NCI-H1105 (cell line): ENCODE results near the gene MAN2A2.
"Not testable (repeated sequence)": the region's sequence is repeated elsewhere in the genome, so short reads cannot be mapped to it uniquely, and the experiment has no call there.

Experiments
- DNase-seq: peaks from one replicate; lab custom pipeline; 2025; lab: John Stamatoyannopoulos, UW

MAN2A2 gene

DNA sequence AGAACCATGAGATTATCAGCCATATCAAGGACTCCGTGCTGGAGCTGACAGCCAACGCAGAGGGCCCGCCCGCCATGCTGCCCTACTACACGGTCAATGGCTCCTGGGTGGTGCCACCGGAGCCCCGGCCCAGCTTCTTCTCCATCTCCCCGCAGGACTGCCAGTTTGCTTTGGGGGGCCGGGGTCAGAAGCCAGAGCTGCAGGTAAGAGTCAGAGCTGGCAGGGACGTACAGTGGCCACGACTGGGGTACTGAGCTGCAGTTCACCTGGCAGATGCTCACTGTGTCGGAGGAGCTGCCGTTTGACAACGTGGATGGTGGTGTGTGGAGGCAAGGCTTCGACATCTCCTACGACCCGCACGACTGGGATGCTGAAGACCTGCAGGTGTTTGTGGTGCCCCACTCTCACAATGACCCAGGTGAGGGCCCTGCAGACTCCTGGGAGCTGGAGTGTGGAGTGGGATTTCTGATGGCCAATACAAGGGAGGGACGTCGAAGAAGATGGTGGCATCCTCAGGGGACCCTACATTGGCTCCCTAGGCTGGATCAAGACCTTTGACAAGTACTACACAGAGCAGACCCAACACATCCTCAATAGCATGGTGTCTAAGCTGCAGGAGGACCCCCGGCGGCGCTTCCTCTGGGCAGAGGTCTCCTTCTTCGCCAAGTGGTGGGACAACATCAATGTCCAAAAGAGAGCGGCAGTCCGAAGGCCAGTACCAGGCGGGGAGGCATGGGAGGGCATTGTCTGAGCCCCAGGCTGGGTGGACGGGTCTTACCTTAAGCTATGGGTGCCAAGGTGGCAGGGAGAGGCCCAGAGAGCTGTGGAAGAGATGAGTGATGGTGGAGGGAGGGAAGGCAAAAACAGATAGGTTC is 2.4 kb downstream of the MAN2A2 start:
- DNase-seq: no peak

DNA sequence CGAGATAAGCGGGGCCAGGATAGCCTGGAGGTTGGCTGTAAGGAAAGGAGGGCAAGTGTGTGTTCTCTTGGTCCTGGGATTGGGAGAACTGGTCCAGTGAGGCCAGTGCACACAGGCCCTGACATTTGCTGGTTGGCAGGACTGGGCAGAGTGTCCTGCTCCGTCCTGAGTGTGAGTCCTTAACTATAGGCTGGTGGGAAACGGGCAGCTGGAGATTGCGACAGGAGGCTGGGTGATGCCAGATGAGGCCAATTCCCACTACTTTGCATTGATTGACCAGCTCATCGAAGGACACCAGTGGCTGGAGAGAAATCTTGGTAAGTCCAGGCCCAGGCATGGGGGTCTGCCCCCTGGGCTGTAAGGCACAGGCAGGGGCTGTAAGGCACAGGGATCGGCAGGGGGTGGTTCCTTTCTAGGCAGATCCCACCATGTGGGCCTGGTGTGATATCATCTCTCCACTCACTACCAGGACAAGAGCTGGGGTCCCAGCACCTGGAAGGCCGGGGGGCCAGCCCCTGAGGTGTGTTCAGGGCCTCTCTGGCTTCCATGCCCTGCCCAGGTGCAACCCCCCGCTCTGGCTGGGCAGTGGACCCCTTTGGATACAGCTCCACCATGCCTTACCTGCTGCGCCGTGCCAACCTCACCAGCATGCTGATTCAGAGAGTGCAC is 3.2 kb downstream of the MAN2A2 start:
- no peak for DNase-seq

- DNase-seq: no peak
Measured at GRCh38 chr15:90907051-90907660, 4.1 kb downstream of the MAN2A2 start.

GRCh38 chr15:90907838-90908507 is 4.9 kb downstream of the MAN2A2 start:
- DNase-seq: no peak

DNA sequence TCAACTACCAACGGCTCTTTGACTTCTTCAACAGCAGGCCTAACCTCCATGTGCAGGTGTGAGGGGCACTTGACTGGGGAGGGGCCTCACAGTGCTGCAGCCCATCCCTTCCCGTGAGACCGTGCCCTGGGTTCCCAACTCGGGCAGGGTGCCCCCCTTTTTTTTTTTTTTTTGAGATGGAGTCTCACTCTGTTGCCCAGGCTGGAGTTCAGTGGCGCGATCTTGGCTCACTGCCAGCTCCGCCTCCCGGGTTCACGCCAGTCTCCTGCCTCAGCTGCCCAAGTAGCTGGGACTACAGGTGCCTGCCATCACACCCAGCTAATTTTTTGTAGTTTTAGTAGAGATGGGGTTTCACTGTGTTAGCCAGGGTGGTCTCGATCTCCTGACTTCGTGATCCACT is 6.3 kb downstream of the MAN2A2 start:
- DNase-seq: not testable (repeated sequence)

DNA sequence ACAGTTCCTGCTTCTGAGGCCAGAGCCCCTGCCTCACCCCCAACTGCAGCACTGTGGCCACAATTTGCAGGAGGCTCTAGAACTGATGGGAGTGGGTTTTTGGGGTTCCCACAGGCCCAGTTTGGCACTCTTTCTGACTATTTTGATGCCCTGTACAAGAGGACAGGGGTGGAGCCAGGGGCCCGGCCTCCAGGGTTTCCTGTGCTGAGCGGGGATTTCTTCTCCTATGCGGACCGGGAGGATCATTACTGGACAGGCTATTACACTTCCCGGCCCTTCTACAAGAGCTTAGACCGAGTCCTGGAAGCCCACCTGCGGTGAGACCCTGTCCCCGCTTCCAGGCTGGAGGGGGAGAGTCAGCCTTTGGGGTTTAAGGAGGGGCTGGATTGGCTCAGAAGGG is 6.9 kb downstream of the MAN2A2 start:
- DNase-seq: no peak

- DNase-seq: no peak
Measured at GRCh38 chr15:90910441-90911301, 7.6 kb downstream of the MAN2A2 start.

DNA sequence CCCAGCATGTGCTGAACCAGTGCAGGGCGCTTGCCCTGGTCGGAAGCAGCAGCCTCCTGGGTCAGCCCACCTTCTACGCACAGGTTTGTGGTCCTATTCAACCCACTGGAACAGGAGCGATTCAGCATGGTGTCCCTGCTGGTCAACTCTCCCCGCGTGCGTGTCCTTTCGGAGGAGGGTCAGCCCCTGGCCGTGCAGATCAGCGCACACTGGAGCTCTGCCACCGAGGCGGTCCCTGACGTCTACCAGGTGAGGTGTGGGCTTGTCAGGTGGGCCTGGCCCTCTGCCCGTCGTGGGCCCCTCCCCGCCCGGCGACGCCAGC is 8.2 kb downstream of the MAN2A2 start:
- DNase-seq: no peak

GRCh38 chr15:90911906-90912769 is 9.0 kb downstream of the MAN2A2 start:
- DNase-seq: no peak

GRCh38 chr15:90912770-90913075 is 9.6 kb downstream of the MAN2A2 start:
- no peak for DNase-seq

DNA sequence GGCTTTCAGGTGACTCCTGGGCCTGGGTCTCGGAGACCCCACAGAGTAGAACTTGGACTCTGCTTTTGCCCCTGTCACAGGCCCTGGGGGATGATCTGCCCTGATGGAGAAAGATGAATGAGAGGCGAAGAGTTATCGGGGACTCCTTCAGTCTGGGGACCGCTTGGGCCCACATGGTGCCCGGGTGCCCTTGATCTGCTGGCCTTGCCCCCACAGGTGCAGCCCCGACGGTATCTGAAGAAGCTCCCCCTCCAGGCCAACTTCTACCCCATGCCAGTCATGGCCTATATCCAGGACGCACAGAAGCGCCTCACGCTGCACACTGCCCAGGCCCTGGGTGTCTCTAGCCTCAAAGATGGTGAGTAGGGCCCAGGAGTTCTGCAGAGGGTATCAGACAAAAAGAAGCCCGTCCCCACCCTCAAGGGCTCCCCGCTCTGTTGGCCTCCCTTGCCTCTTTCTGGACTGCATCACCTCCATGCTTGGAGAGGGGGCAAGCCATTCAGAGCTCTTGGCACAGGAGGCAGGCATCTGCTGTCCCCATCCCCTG is 10.4 kb downstream of the MAN2A2 start:
- no peak for DNase-seq

DNA sequence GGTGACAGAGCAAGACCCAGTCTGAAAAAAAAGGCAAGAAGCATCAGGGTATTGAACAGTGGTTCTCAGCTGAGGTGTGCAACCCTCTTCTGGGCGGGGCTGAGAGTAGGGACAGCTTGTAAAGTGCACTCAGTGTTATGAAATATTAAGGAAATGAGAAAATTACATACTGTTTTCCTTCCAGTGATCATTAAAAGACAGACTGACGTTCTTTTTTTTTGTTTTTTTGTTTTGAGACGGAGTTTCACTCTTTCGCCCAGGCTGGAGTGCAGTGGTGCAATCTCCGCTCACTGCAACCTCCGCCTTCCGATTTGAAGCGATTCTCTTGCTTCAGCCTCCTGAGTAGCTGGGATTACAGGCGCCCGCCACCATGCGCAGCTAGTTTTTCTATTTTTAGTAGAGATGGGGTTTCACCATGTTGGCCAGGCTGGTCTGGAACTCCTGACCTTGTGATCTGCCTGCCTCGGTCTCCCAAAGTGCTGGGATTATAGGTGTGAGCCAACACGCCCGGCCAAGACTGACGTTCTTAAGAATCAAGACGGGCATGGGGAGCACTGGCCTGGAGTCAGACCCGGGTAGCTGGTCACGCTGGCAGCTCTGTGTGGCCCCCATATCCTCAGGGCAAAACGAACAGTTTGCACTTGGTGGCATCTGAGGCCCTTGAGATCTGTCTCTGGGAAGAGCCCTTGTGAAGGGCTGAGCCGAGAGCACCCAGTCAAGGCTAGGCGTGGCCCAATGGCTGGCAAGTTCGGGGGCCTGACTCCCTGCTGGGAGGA is 11.4 kb downstream of the MAN2A2 start:
- no peak for DNase-seq

DNA sequence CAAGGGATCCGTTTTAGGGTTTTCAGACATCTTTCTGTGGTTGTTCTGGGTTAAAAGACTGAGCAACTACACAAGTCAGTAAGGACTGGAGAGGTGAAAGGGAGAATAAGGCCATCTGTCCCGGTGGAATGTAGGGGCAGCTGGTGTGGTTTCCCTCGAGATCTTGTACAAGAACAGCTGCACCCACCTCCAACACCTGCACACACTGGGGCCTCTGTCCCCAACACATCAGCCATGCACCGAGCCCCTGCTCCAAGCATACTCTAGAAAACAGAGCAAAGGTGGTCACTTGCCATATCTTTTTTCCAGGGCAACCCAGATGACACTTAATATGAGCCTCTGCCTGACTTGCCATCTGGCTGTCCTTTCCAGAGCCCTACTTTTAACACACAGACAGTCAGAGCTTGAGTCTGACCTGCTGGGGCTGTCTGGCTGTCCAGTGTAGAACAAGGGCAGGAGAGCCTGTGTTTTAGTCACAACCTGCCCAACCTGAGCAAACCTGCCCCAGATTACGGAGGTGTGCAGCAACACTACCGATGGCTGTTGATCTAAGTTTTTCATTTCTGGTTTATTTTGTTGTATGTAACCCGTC is 12.2 kb downstream of the MAN2A2 start:
- DNase-seq: no peak

GRCh38 chr15:90915808-90916440 is 12.8 kb downstream of the MAN2A2 start:
- no peak for DNase-seq

- DNase-seq: no peak
Measured at GRCh38 chr15:90916461-90916860, 13.4 kb downstream of the MAN2A2 start.

GRCh38 chr15:90917569-90917968 is 14.5 kb downstream of the MAN2A2 start:
- DNase-seq: no peak

GRCh38 chr15:90918034-90918788 is 15.1 kb downstream of the MAN2A2 start:
- DNase-seq: no peak

GRCh38 chr15:90918835-90919234 is 15.7 kb downstream of the MAN2A2 start:
- DNase-seq: no peak
